Gastrocnemius medialis (tissue), 4 donors: ENCODE measurements around the gene AIMP1. TPM values are rescaled to one million over a fixed set of nuclear protein-coding genes. Genes with fewer than 3 reads are reported as not detected.
"Not testable (repeated sequence)": the region's sequence is repeated elsewhere in the genome, so short reads cannot be mapped to it uniquely, and the experiment has no call there.

Experiments used
- ATAC-seq, 2 donors: fragments of 150-250 bp; one replicate each; pipeline ENCODE4 v1.9.1; 2016
- DNase-seq, 2 donors: peaks; one replicate each; pipeline ENCODE4 v3.0.0-alpha.2; 2019
- H3K27ac ChIP-seq, 4 donors: fragments of 200-600 bp; sonication (generic); 1 replicate in 1 of 4; 2 replicates in 3 of 4; pipeline ENCODE4 v1.5.1; 2016 to 2018; ENCODE audit warnings: mild to moderate bottlenecking in 2 of 4, moderate library complexity in 1 of 4
- H3K27me3 ChIP-seq, 3 donors: fragments of 200-600 bp; sonication (generic) in 2 of 3; 1 replicate in 1 of 3; 2 replicates in 2 of 3; pipeline versions ENCODE4 v1.5.1 to v1.6.0; 2016 to 2019; ENCODE audit warnings: mild to moderate bottlenecking in 1 of 3, moderate library complexity in 1 of 3
- H3K36me3 ChIP-seq, 2 donors: fragments of 200-600 bp; sonication (generic) in 1 of 2; one replicate each; pipeline ENCODE4 v1.5.1; 2017 to 2018
- H3K4me1 ChIP-seq, 2 donors: fragments of 200-600 bp; sonication (generic) in 1 of 2; one replicate each; pipeline ENCODE4 v1.5.1; 2016 to 2017; ENCODE audit warnings: mild to moderate bottlenecking in 2 of 2
- H3K4me3 ChIP-seq, 4 donors: fragments of 200-600 bp; sonication (generic) in 3 of 4; 1 replicate in 1 of 4; 2 replicates in 3 of 4; pipeline ENCODE4 v1.5.1; 2016 to 2019; ENCODE audit warnings: mild to moderate bottlenecking in 2 of 4
- H3K9me3 ChIP-seq, 3 donors: fragments of 200-600 bp; sonication (generic) in 2 of 3; 1 replicate in 1 of 3; 2 replicates in 2 of 3; pipeline ENCODE4 v1.5.1; 2016 to 2019
- CTCF ChIP-seq, 5 experiments: fragments of 450-650 bp in 3 of 5; fragments of 200-600 bp in 2 of 5; sonication (generic) in 2 of 5; IDR thresholded peaks in 4 of 5; conservative IDR thresholded peaks in 1 of 5; 1 replicate in 4 of 5; 2 replicates in 1 of 5; pipeline ENCODE4 v1.5.1; 2016 to 2019; ENCODE audit warnings: antibody characterized with exemption in 5 of 5, mild to moderate bottlenecking in 3 of 5, moderate library complexity in 3 of 5
- POLR2A ChIP-seq, 2 donors: fragments of 450-650 bp; IDR thresholded peaks; one replicate each; pipeline ENCODE4 v1.6.1; 2017; ENCODE audit warnings: antibody characterized with exemption in 2 of 2, mild to moderate bottlenecking in 2 of 2, moderate library complexity in 2 of 2
- in situ Hi-C, 4 donors: fragments of 200-750 bp; cut with MboI; loops; one replicate each; pipeline versions ENCODE4 v1.15.0 to v1.8.0; 2017; ENCODE audit warnings: low sequenced_read_pairs in 4 of 4
- intact Hi-C: fragments of 100-400 bp; cut with DNase I; formaldehyde crosslinking; loops from one replicate; pipeline ENCODE4 v1.15.1; 2023; ENCODE audit warnings: low total_unique reads
- total RNA-seq, 4 donors: library from RNA; depleted of rRNA; stranded (reverse); fragments of >200 nt; gene quantifications; one replicate each; pipeline versions ENCODE4 v1.1.0 to v1.2.3, GENCODE V29; 2016

Gene AIMP1
- total RNA-seq, 4 donors from 2014 or later: 23.2 to 30.0 (median 27.4) TPM

- Histone ChIP-seq H3K36me3 (no peaks in the 10 kb centered on the region), H3K4me1 (no peaks in the 10 kb centered on the region), H3K27ac (no peak overlapping the region), H3K4me3 (no peak overlapping the region), H3K27me3 (no peaks in the 10 kb centered on the region), H3K9me3 (no peaks in the 10 kb centered on the region)
- TF ChIP-seq CTCF (IDR thresholded peaks at IDR 0.05 in 4 of 5, conservative IDR thresholded peaks at IDR 0.05 in 1 of 5) (no peak), POLR2A (IDR thresholded peaks at IDR 0.05) (no peak)
- DNase-seq: no peak
- in situ Hi-C loops (loop anchor here in 1 of 4 donors (25.0 kb wide), 1 partner anchor 814 kb away; no protein-coding TSS in a partner anchor), intact Hi-C loops (no loop called here)
- ATAC-seq: no peak
Observed at GRCh38 chr4:106373026-106373425, 56.7 kb downstream of the AIMP1 start.

GRCh38 chr4:106380179-106380578 is 63.8 kb downstream of the AIMP1 start:
- H3K9me3 ChIP-seq: no peaks in the 10 kb centered on the region
- intact Hi-C loops: no loop called here
- ATAC-seq: no peak
- no peaks in the 10 kb centered on the region for H3K27me3 ChIP-seq
- no peak overlapping the region for H3K27ac ChIP-seq
- H3K36me3 ChIP-seq: no peaks in the 10 kb centered on the region
- no peak overlapping the region for H3K4me3 ChIP-seq
- H3K4me1 ChIP-seq: no peaks in the 10 kb centered on the region
- in situ Hi-C loops: no loop called here
- no peak for DNase-seq
- TF ChIP-seq POLR2A (IDR thresholded peaks at IDR 0.05) (no peak), CTCF (IDR thresholded peaks at IDR 0.05 in 4 of 5, conservative IDR thresholded peaks at IDR 0.05 in 1 of 5) (no peak)

GRCh38 chr4:106384878-106385277 is 68.5 kb downstream of the AIMP1 start:
- DNase-seq (no peak), ATAC-seq (no peak)
- Histone ChIP-seq H3K9me3 (no peaks in the 10 kb centered on the region), H3K4me1 (no peaks in the 10 kb centered on the region), H3K36me3 (no peaks in the 10 kb centered on the region), H3K27me3 (no peaks in the 10 kb centered on the region), H3K27ac (no peak overlapping the region), H3K4me3 (no peak overlapping the region)
- intact Hi-C loops: no loop called here
- TF ChIP-seq CTCF (IDR thresholded peaks at IDR 0.05 in 4 of 5, conservative IDR thresholded peaks at IDR 0.05 in 1 of 5) (no peak), POLR2A (IDR thresholded peaks at IDR 0.05) (no peak)
- in situ Hi-C loops: no loop called here

- Histone ChIP-seq H3K27ac (no peak overlapping the region), H3K4me3 (no peak overlapping the region), H3K27me3 (no peaks in the 10 kb centered on the region), H3K9me3 (no peaks in the 10 kb centered on the region), H3K4me1 (no peaks in the 10 kb centered on the region), H3K36me3 (no peaks in the 10 kb centered on the region)
- in situ Hi-C loops: no loop called here
- no peak for DNase-seq
- intact Hi-C loops: no loop called here
- TF ChIP-seq POLR2A (IDR thresholded peaks at IDR 0.05) (no peak), CTCF (IDR thresholded peaks at IDR 0.05 in 4 of 5, conservative IDR thresholded peaks at IDR 0.05 in 1 of 5) (no peak)
- no peak for ATAC-seq
Observed at GRCh38 chr4:106385853-106386393, 69.6 kb downstream of the AIMP1 start.

- intact Hi-C loops (no loop called here), in situ Hi-C loops (no loop called here)
- TF ChIP-seq CTCF (IDR thresholded peaks at IDR 0.05 in 4 of 5, conservative IDR thresholded peaks at IDR 0.05 in 1 of 5) (no peak), POLR2A (IDR thresholded peaks at IDR 0.05) (no peak)
- DNase-seq (no peak), ATAC-seq (no peak)
- Histone ChIP-seq H3K4me1 (no peaks in the 10 kb centered on the region), H3K27me3 (no peaks in the 10 kb centered on the region), H3K36me3 (no peaks in the 10 kb centered on the region), H3K9me3 (peaks cover 0 to 11% (median 0%) of the 10 kb centered on the region in 3 donors), H3K27ac (no peak overlapping the region), H3K4me3 (no peak overlapping the region)
Observed at GRCh38 chr4:106395582-106395981, 79.2 kb downstream of the AIMP1 start.

- DNase-seq, H3K36me3 ChIP-seq, intact Hi-C loops, in situ Hi-C loops, ATAC-seq, H3K27ac ChIP-seq, H3K4me3 ChIP-seq, H3K4me1 ChIP-seq, H3K27me3 ChIP-seq: not testable (repeated sequence)
- H3K9me3 ChIP-seq: peaks cover 0 to 11% (median 0%) of the 10 kb centered on the region in 3 donors
Observed at GRCh38 chr4:106398898-106399297, 82.5 kb downstream of the AIMP1 start.
